H1 (cell line): ENCODE data around the gene ZNF423. TPM values are rescaled to one million over a fixed set of nuclear protein-coding genes. Genes with fewer than 3 reads are reported as not detected.

Experiments
- CTCF ChIA-PET: fragments of 300-600 bp; sonication (Branson Sonifier 250); formaldehyde crosslinking; loops from one replicate; lab custom pipeline; 2021; ENCODE audit not compliant: partially characterized antibody; lab: Charles Lee
- POLR2A ChIA-PET: fragments of 300-600 bp; sonication (Branson Sonifier 250); formaldehyde crosslinking; loops from one replicate; lab custom pipeline; 2021; ENCODE audit warnings: inconsistent platforms; ENCODE audit not compliant: partially characterized antibody; lab: Charles Lee
- DNase-seq, 2 experiments: peaks; one replicate each; pipeline versions ENCODE4 v3.0.0 to v3.0.0-alpha.2; 2010 to 2022; ENCODE audit warnings: low spot score in 2 of 2, low read depth in 1 of 2, mixed read lengths in 1 of 2
- FAIRE-seq: peaks from 2 replicates; lab custom pipeline; 2011; peaks lifted over from hg19 to GRCh38; lab: Jason Lieb, UNC
- H2AFZ ChIP-seq: 2 replicates; pipeline ENCODE4 v1.8.1; 2012; ENCODE audit warnings: low read length, inconsistent platforms
- H2AK5ac ChIP-seq: 2 replicates; pipeline ENCODE4 v1.6.1; 2013; ENCODE audit warnings: low read depth, low read length
- H2BK120ac ChIP-seq: replicated peaks from 2 replicates; pipeline ENCODE3; 2013; ENCODE audit warnings: low read depth, low read length, inconsistent platforms
- H2BK12ac ChIP-seq: 2 replicates; pipeline ENCODE4 v1.6.1; 2013; ENCODE audit warnings: low read depth, low read length
- H2BK15ac ChIP-seq: 2 replicates; pipeline ENCODE4 v1.6.1; 2013; ENCODE audit warnings: low read length
- H2BK20ac ChIP-seq: 2 replicates; pipeline ENCODE4 v1.6.1; 2013; ENCODE audit warnings: low read length
- H2BK5ac ChIP-seq: 2 replicates; pipeline ENCODE4 v1.6.1; 2013; ENCODE audit warnings: low read depth, low read length
- H3K14ac ChIP-seq: 2 replicates; pipeline ENCODE4 v1.6.1; 2013; ENCODE audit warnings: inconsistent platforms; ENCODE audit not compliant: insufficient read length
- H3K18ac ChIP-seq: 2 replicates; pipeline ENCODE4 v1.6.1; 2013; ENCODE audit warnings: low read length; ENCODE audit errors: extremely low read depth
- H3K23ac ChIP-seq: 2 replicates; pipeline ENCODE4 v1.6.1; 2013; ENCODE audit warnings: inconsistent platforms; ENCODE audit not compliant: insufficient read length
- H3K23me2 ChIP-seq: 2 replicates; pipeline ENCODE4 v1.6.1; 2013; ENCODE audit warnings: low read depth, low read length
- H3K27ac ChIP-seq: 2 replicates; pipeline ENCODE4 v1.6.1; 2011; ENCODE audit warnings: low read depth, low read length, inconsistent platforms
- H3K27me3 ChIP-seq, 4 experiments: replicated peaks in 1 of 4; 1 replicate in 1 of 4; 2 replicates in 3 of 4; pipeline versions ENCODE4 v1.6.1 to v1.8.1; 2011 to 2013; ENCODE audit warnings: low read length in 3 of 4, mild to moderate bottlenecking in 3 of 4, inconsistent platforms in 2 of 4, mixed read lengths in 2 of 4, moderate library complexity in 1 of 4; ENCODE audit not compliant: control insufficient read depth in 3 of 4, insufficient read depth in 3 of 4; ENCODE audit errors: extremely low read depth in 1 of 4
- H3K36me3 ChIP-seq, 4 experiments: 2 replicates each; pipeline versions ENCODE4 v1.6.1 to v1.8.1; 2011 to 2013; ENCODE audit warnings: mild to moderate bottlenecking in 4 of 4, low read length in 3 of 4, moderate library complexity in 2 of 4, control low read depth in 1 of 4, inconsistent platforms in 1 of 4; ENCODE audit not compliant: insufficient read depth in 4 of 4, control insufficient read depth in 2 of 4
- H3K4ac ChIP-seq: replicated peaks from 2 replicates; pipeline ENCODE3; 2013; ENCODE audit warnings: low read length, low read depth, mixed read lengths, inconsistent platforms; ENCODE audit not compliant: insufficient read length
- H3K4me1 ChIP-seq, 4 experiments: replicated peaks in 1 of 4; 1 replicate in 1 of 4; 2 replicates in 3 of 4; pipeline versions ENCODE4 v1.6.1 to v1.8.1; 2011 to 2013; ENCODE audit warnings: low read length in 3 of 4, inconsistent platforms in 2 of 4, mixed read lengths in 1 of 4; ENCODE audit not compliant: insufficient read depth in 4 of 4, control insufficient read depth in 3 of 4
- H3K4me2 ChIP-seq, 2 experiments: 2 replicates each; pipeline versions ENCODE4 v1.6.1 to v1.8.1; 2011 to 2013; ENCODE audit warnings: low read depth in 2 of 2, low read length in 2 of 2, control low read depth in 1 of 2, inconsistent platforms in 1 of 2, mild to moderate bottlenecking in 1 of 2; ENCODE audit not compliant: insufficient read depth in 1 of 2
- H3K4me3 ChIP-seq, 4 experiments: fragments of 200-600, 300-600 bp in 1 of 4; sonication (generic), shearing (Covaris generic), sonication (Bioruptor Twin) in 1 of 4; 2 replicates each; pipeline versions ENCODE4 v1.5.1 to v1.8.1; 2011 to 2016; ENCODE audit warnings: low read length in 4 of 4, low read depth in 3 of 4, control low read depth in 2 of 4, inconsistent platforms in 2 of 4, mild to moderate bottlenecking in 2 of 4, mixed read lengths in 1 of 4, moderate library complexity in 1 of 4; ENCODE audit not compliant: insufficient read depth in 2 of 4; ENCODE audit errors: extremely low read depth in 1 of 4
- H3K56ac ChIP-seq: replicated peaks from 2 replicates; pipeline ENCODE3; 2013; ENCODE audit warnings: low read depth, mild to moderate bottlenecking, mixed read lengths, low read length, inconsistent platforms; ENCODE audit not compliant: insufficient read length
- H3K79me1 ChIP-seq: 2 replicates; pipeline ENCODE4 v1.6.1; 2013; ENCODE audit warnings: low read depth, low read length, control low read depth
- H3K79me2 ChIP-seq, 2 experiments: 2 replicates each; pipeline versions ENCODE4 v1.6.1 to v1.8.1; 2012 to 2013; ENCODE audit warnings: low read length in 2 of 2, mild to moderate bottlenecking in 2 of 2, inconsistent platforms in 1 of 2; ENCODE audit not compliant: insufficient read depth in 2 of 2, control insufficient read depth in 1 of 2
- H3K9ac ChIP-seq, 4 experiments: replicated peaks in 1 of 4; 1 replicate in 1 of 4; 2 replicates in 3 of 4; pipeline versions ENCODE4 v1.6.1 to v1.8.1; 2011 to 2013; ENCODE audit warnings: low read depth in 3 of 4, low read length in 3 of 4, control low read depth in 2 of 4, mild to moderate bottlenecking in 2 of 4, moderate library complexity in 2 of 4, inconsistent platforms in 1 of 4; ENCODE audit errors: extremely low read depth in 1 of 4
- H3K9me3 ChIP-seq, 2 experiments: 2 replicates each; pipeline versions ENCODE4 v1.6.1 to v1.8.1; 2012 to 2013; ENCODE audit warnings: mild to moderate bottlenecking in 2 of 2, moderate library complexity in 2 of 2, control low read depth in 1 of 2, inconsistent platforms in 1 of 2, low read depth in 1 of 2, low read length in 1 of 2, mixed read lengths in 1 of 2; ENCODE audit not compliant: insufficient read depth in 2 of 2
- H4K20me1 ChIP-seq, 2 experiments: replicated peaks in 1 of 2; 2 replicates each; pipeline versions ENCODE3 to v1.8.1; 2011 to 2013; ENCODE audit warnings: inconsistent platforms in 2 of 2, low read length in 2 of 2, mild to moderate bottlenecking in 1 of 2; ENCODE audit not compliant: insufficient read depth in 2 of 2, control insufficient read depth in 1 of 2
- H4K5ac ChIP-seq: 2 replicates; pipeline ENCODE4 v1.6.1; 2013; ENCODE audit warnings: low read length, low read depth, mixed read lengths, inconsistent platforms; ENCODE audit not compliant: insufficient read length
- H4K8ac ChIP-seq: 2 replicates; pipeline ENCODE4 v1.8.0; 2013; ENCODE audit warnings: mild to moderate bottlenecking, moderate library complexity, low read length, inconsistent platforms; ENCODE audit not compliant: insufficient read depth; ENCODE audit errors: extremely low read depth
- H4K91ac ChIP-seq: replicated peaks from 2 replicates; pipeline ENCODE3; 2013; ENCODE audit warnings: low read length, mixed read lengths, inconsistent platforms; ENCODE audit not compliant: insufficient read length
- ASH2L ChIP-seq: fragments of 200-600, 300-600 bp; sonication (generic); IDR thresholded peaks from one replicate; pipeline ENCODE4 v1.7.1; 2017; ENCODE audit warnings: low read length
- BCL11A ChIP-seq, 2 experiments: IDR thresholded peaks; one replicate each; pipeline ENCODE4 v1.6.1; 2011; ENCODE audit warnings: low read depth in 2 of 2, low read length in 2 of 2, mild to moderate bottlenecking in 2 of 2
- CHD2 ChIP-seq: IDR thresholded peaks from 2 replicates; pipeline ENCODE4 v1.6.1; 2012; ENCODE audit warnings: low read length, improper control_type of control experiment
- CREB1 ChIP-seq: IDR thresholded peaks from 2 replicates; pipeline ENCODE4 v1.6.1; 2012; ENCODE audit warnings: inconsistent platforms
- CTBP2 ChIP-seq: IDR thresholded peaks from 2 replicates; pipeline ENCODE4 v1.7.0; 2011; ENCODE audit warnings: borderline replicate concordance, mild to moderate bottlenecking, moderate library complexity, mixed read lengths, low read length; ENCODE audit not compliant: insufficient read depth, insufficient read length
- E2F6 ChIP-seq: IDR thresholded peaks from 2 replicates; pipeline ENCODE4 v1.6.1; 2012; ENCODE audit warnings: inconsistent platforms
- JUN ChIP-seq: IDR thresholded peaks from 2 replicates; pipeline ENCODE4 v1.6.1; 2011; ENCODE audit warnings: low read depth, mild to moderate bottlenecking, improper control_type of control experiment, low read length
- KDM1A ChIP-seq: fragments of 200-600, 300-600 bp; sonication (generic); IDR thresholded peaks from 2 replicates; pipeline ENCODE4 v1.7.1; 2016; ENCODE audit warnings: mild to moderate bottlenecking, low read length, borderline replicate concordance
- NANOG ChIP-seq: IDR thresholded peaks from 2 replicates; pipeline ENCODE4 v1.6.1; 2011; ENCODE audit warnings: low read length, low read depth, mild to moderate bottlenecking, inconsistent platforms; ENCODE audit not compliant: insufficient read depth, poor library complexity, severe bottlenecking
- SIN3A ChIP-seq, 2 experiments: IDR thresholded peaks in 1 of 2; conservative IDR thresholded peaks in 1 of 2; 2 replicates each; pipeline ENCODE4 v1.6.1; 2011 to 2012; ENCODE audit warnings: low read length in 2 of 2, improper control_type of control experiment in 1 of 2, low read depth in 1 of 2, mild to moderate bottlenecking in 1 of 2
- SP2 ChIP-seq: IDR thresholded peaks from 2 replicates; pipeline ENCODE4 v1.6.1; 2012; ENCODE audit warnings: mild to moderate bottlenecking, low read length, inconsistent platforms
- TBP ChIP-seq: IDR thresholded peaks from 2 replicates; pipeline ENCODE4 v1.6.1; 2011; ENCODE audit warnings: low read depth, low read length, improper control_type of control experiment
- WGBS, 2 experiments: shearing (Covaris generic) in 1 of 2; methylation state at CpG; one replicate each; pipeline versions ENCODE4 v1.1.6 to v1.1.7; 2013 to 2015; ENCODE audit warnings: low lambda C conversion rate in 2 of 2, mixed read lengths in 2 of 2, inconsistent platforms in 1 of 2, low coverage in 1 of 2, missing lambda C conversion rate in 1 of 2; ENCODE audit not compliant: insufficient replicate concordance in 2 of 2, insufficient coverage in 1 of 2, insufficient read length in 1 of 2; ENCODE audit errors: extremely low coverage in 1 of 2, missing lambda C conversion rate in 1 of 2; 5-methylcytosine and 5-hydroxymethylcytosine counted together
- polyA plus RNA-seq, 7 experiments: library from polyadenylated mRNA; depleted of rRNA in 3 of 7; stranded (reverse) in 5 of 7; unstranded in 2 of 7; fragments of >200 nt in 5 of 7; fragments of 200-250 nt in 2 of 7; gene quantifications; 1 replicate in 5 of 7; 2 replicates in 1 of 7; 4 replicates in 1 of 7; pipeline versions ENCODE4 v1.2.1 to v1.2.3, GENCODE V29; 2011 to 2013; ENCODE audit warnings: missing spikeins in 2 of 7, mixed read lengths in 2 of 7
- total RNA-seq: library from RNA; stranded (reverse); fragmentation: NEBNext Ultra II Directional; extraction: Animal tissue kit (Norgen Biotek cat#: 25700); gene quantifications from 2 replicates; pipeline ENCODE4 v1.2.1, GENCODE V29; 2021
- TF ChIP-seq, protein P1 (sequence below): IDR thresholded peaks from 2 replicates; pipeline ENCODE4 v1.6.1; 2012; ENCODE audit warnings: inconsistent platforms

Gene ZNF423
- total and polyA plus RNA-seq, 2 of the 8 experiments (the other 6 are each of a cell fraction or from before 2014, with no cell fraction given): 38.2 to 52.3 TPM

DNA sequence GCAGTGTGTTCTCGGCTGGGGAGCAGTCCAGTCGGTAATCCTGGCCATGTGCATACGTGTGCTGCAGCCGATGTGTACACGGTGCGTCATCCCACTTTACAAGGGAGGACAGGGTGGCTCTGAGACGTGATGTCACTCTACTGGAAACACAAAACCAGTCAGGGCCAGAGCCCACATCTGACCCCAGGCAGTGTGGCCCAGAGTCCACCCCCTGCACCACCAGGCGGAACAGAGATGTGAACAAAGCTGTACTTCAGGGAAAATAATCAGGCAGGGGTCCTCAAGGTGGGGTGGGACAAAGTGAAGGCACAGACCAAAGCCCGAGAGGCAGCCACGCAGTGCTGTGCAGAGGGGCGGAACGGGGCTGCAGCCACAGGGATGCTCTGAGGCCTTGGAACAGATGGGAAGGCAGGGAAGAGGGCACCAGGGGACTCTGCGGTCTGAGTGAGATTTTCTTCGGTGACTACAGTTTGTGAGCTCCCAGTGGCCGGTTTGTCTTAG is 181.5 kb downstream of the ZNF423 start:
- no peaks in the 10 kb centered on the region for H3K9me3 ChIP-seq
- H3K14ac ChIP-seq: no peak overlapping the region
- H3K4me3 ChIP-seq: no peak overlapping the region
- WGBS, 2 experiments: 90% methylated on average over 15 of the region's 15 CpGs; no CpG with 5 or more reads in 1 of the 2 experiments
- no peak overlapping the region for H3K18ac ChIP-seq
- H3K36me3 ChIP-seq: no peaks in the 10 kb centered on the region
- CTCF ChIA-PET: interaction anchor here (0.8 to 1.2 kb wide), 3 partner anchors 27 to 183 kb away, joined by 3 to 4 read pairs (median 4); no protein-coding TSS in a partner anchor
- FAIRE-seq (no peak), DNase-seq (no peak)
- no peak overlapping the region for H4K8ac ChIP-seq
- H2AFZ ChIP-seq: no peak overlapping the region
- no peak overlapping the region for H3K4me2 ChIP-seq
- no peak overlapping the region for H3K27ac ChIP-seq
- H3K79me2 ChIP-seq: peaks cover 0 to 6% of the 10 kb centered on the region in 2 experiments; a peak in 1 of 4 replicates
- H2BK12ac ChIP-seq: no peak overlapping the region
- H4K91ac ChIP-seq: peak overlapping the region; percentile 22
- H2BK15ac ChIP-seq: no peak overlapping the region
- no peak overlapping the region for H2BK120ac ChIP-seq
- no peak overlapping the region for H3K23ac ChIP-seq
- POLR2A ChIA-PET: interaction anchor here (0.9 kb wide), 1 partner anchor 28 kb away, joined by 3 read pairs; no protein-coding TSS in a partner anchor
- H3K4me1 ChIP-seq: no peaks in the 10 kb centered on the region
- H3K56ac ChIP-seq: no peak overlapping the region
- peaks cover 11% of the 10 kb centered on the region for H3K79me1 ChIP-seq
- H4K20me1 ChIP-seq: peaks cover 0 to 5% of the 10 kb centered on the region in 2 experiments
- no peak overlapping the region for H3K4ac ChIP-seq
- H2AK5ac ChIP-seq: no peak overlapping the region
- H2BK20ac ChIP-seq: no peak overlapping the region
- no peaks in the 10 kb centered on the region for H3K27me3 ChIP-seq
- H3K9ac ChIP-seq: 0 out of 7 replicates have a peak overlapping the region, but pooled peaks of 1 of the 4 experiments have one; percentile 37
- no peaks in the 10 kb centered on the region for H3K23me2 ChIP-seq
- no peak overlapping the region for H4K5ac ChIP-seq
- no peak overlapping the region for H2BK5ac ChIP-seq
- TF ChIP-seq ASH2L (no peak), SIN3A (conservative IDR thresholded peaks at IDR 0.05 in 1 of 2, IDR thresholded peaks at IDR 0.05 in 1 of 2; ENCODE audit: low read depth in 1 of 2, low read length in 2 of 2) (no peak), JUN (no peak), BCL11A (IDR thresholded peaks at IDR 0.05; ENCODE audit: low read depth in 2 of 2, low read length in 2 of 2) (no peak), KDM1A (no peak), TBP (no peak), CTBP2 (no peak), E2F6 (no peak), NANOG (no peak), SP2 (no peak), CREB1 (no peak), CHD2 (no peak)
- TF ChIP-seq, protein P1, sequence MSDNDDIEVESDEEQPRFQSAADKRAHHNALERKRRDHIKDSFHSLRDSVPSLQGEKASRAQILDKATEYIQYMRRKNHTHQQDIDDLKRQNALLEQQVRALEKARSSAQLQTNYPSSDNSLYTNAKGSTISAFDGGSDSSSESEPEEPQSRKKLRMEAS: no peak
